ENCODE data around the gene RAB30.

GRCh38 chr11:83026229-83026628 is 45.5 kb downstream of the RAB30 start:
- TF ChIP-seq CTCF (IDR thresholded peaks at IDR 0.05) (no peak), POLR2A (IDR thresholded peaks at IDR 0.05) (no peak), POLR2AphosphoS5 (IDR thresholded peaks at IDR 0.05; ENCODE audit: insufficient read depth in 1 of 2, low read depth in 1 of 2) (no peak)
